K562 treated with DMSO at 1 percent for 4 hours (cell line): ENCODE results near the gene HJV. TPM values are rescaled to one million over a fixed set of nuclear protein-coding genes. Genes with fewer than 3 reads are reported as not detected.

Experiments used
- total RNA-seq: library from RNA; unstranded; fragments of 300-600 nt; gene quantifications from 2 replicates; pipeline ENCODE4 v1.2.3, GENCODE V29; 2022; ENCODE audit not compliant: insufficient read depth

The HJV gene, protein sequence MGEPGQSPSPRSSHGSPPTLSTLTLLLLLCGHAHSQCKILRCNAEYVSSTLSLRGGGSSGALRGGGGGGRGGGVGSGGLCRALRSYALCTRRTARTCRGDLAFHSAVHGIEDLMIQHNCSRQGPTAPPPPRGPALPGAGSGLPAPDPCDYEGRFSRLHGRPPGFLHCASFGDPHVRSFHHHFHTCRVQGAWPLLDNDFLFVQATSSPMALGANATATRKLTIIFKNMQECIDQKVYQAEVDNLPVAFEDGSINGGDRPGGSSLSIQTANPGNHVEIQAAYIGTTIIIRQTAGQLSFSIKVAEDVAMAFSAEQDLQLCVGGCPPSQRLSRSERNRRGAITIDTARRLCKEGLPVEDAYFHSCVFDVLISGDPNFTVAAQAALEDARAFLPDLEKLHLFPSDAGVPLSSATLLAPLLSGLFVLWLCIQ
- 7.4 and 8.8 TPM in 2 replicates for total RNA-seq

DNA sequence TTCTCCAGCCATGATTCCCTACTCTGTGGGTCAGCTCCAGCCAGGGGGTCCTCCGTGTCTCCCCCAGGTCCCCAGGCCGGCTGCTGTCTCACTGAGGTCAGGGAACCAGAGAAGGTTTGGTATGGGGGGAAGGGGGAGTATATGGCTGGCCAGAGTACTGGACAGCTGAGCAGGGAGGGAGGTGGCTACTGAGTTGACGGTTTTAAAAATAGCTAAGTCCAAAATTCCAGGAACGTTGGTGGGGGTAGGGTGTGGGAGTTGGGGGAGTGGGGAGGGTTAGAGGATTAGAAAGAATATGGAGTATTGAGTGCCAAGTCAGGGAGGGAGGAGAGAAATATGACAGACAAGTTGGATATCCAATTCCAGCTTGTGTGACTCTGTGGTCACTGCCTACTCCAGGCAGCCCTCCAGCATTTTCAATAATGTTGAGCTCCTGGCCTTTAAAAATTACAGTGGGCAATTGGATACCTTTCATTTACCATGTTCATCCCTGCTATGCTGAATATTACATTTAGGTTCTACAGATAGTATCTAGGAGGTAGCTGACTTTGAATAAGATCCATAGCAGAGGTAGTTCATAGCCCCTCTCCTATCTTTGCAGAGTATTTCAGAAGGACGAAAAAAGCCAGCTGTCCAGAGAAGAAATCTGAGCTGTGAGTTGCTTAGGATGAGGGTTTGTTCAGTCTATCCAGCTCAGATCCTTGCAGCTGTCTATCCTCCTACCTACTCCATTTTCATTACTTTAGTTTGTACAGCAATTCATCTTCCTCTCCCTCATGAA is at the start of gene HJV:
Gene HJV, minus strand, starts transcription at position 114 of the 781 bp plus-strand sequence. CDS start 1,504 bp downstream, outside the sequence.

DNA sequence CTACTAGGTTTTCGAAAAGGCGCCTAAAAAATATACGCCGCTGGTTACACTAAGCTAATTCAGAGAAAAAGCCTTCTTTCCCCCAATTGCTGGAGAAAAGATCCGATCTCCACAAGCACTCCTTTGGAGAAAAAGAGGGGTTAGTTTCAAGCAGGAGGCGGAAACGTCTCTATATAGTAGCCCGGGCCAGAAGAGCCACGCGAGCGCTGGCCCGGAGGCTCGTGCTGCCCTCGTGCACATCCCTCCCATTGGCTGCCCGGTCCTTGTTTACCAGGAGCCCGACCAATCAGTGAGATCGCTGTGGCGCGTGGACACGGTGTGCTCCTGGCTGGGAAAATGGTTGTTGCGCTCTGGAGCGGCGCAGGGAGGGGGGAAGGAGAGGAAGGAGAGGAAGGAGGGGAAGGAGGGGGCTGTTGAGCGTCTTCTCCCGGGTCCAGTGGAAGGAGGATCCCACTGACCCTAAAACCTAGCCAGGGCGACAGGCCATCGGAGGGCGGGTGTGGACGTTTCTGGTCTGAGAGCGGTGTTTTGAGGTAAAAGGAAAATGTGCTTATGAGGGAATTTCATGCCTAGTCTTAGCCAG is 25.0 kb downstream of the HJV start, which contains the start of gene TXNIP:
Gene TXNIP, minus strand, starts transcription at position 147 of the 583 bp plus-strand sequence. CDS start 313 bp downstream, outside the sequence.

Other genes with a start within 250 kb of the HJV start
- 5.4 and 5.7 TPM in 2 replicates for gene RNF115, start 197.6 kb downstream of the HJV start, total RNA-seq
- 43.7 and 46.2 TPM in 2 replicates for gene POLR3C, start 197.5 kb downstream of the HJV start, total RNA-seq
- 4.9 and 10.6 TPM in 2 replicates for gene NUDT17, start 176.1 kb downstream of the HJV start, total RNA-seq
- 11.8 TPM in 2 replicates for gene PIAS3, start 162.7 kb downstream of the HJV start, total RNA-seq
- gene ANKRD35, start 135.9 kb downstream of the HJV start, total RNA-seq: not detected in 2 replicates
- gene ITGA10, start 111.7 kb downstream of the HJV start, total RNA-seq: 0.58 TPM in 1 of 2 replicates, not detected in the other
- 17.7 and 19.4 TPM in 2 replicates for gene PEX11B, start 103.0 kb downstream of the HJV start, total RNA-seq
- gene RBM8A, start 94.3 kb downstream of the HJV start, total RNA-seq: 118 and 123 TPM in 2 replicates
- 7.5 and 8.5 TPM in 2 replicates for gene LIX1L, start 63.7 kb downstream of the HJV start, total RNA-seq
- 1.2 TPM in 1 of 2 replicates, not detected in the other for gene ANKRD34A, start 57.2 kb downstream of the HJV start, total RNA-seq
- 33.6 and 48.3 TPM in 2 replicates for gene POLR3GL, start 57.0 kb downstream of the HJV start, total RNA-seq
- 288 and 302 TPM in 2 replicates for gene TXNIP, start 25.2 kb downstream of the HJV start, total RNA-seq
- gene NBPF10, start 123.1 kb upstream of the HJV start, total RNA-seq: 0.83 and 1.2 TPM in 2 replicates
- 10.0 and 12.1 TPM in 2 replicates for gene NOTCH2NLA, start 207.3 kb upstream of the HJV start, total RNA-seq